Fibroblast of skin of left biceps (primary cell): ENCODE results near the gene DNAH17.
A peak's percentile ranks its signal among the peaks of the same experiment; 100 is the strongest.

Source experiments
- DNase-seq, 2 experiments: peaks; one replicate each; pipeline ENCODE4 v3.0.0-alpha.2; 2013; ENCODE audit warnings: low read depth in 2 of 2

The DNAH17 gene

GRCh38 chr17:78572239-78573205 is 4.7 kb downstream of the DNAH17 start:
- no peak for DNase-seq

DNA sequence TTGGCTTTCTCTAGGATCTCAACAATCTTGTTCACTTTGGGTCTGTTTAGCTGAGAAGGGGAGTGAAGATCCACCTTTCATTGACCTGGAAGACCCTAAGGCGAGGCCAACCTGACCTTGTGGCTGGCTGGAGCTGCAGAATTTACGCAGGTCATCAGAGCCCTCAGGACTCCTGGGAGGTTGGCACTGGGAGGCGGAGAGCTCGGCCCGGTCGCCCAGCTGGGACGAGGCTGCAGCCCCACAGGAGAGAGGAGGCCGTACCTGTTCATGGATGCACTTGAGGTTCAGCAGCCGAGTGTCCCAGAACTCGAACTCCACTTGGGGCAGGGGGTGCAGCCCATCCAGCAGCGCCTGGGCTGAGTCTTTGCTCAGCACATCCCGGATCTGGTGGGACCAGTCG is 5.9 kb downstream of the DNAH17 start:
- no peak for DNase-seq

DNA sequence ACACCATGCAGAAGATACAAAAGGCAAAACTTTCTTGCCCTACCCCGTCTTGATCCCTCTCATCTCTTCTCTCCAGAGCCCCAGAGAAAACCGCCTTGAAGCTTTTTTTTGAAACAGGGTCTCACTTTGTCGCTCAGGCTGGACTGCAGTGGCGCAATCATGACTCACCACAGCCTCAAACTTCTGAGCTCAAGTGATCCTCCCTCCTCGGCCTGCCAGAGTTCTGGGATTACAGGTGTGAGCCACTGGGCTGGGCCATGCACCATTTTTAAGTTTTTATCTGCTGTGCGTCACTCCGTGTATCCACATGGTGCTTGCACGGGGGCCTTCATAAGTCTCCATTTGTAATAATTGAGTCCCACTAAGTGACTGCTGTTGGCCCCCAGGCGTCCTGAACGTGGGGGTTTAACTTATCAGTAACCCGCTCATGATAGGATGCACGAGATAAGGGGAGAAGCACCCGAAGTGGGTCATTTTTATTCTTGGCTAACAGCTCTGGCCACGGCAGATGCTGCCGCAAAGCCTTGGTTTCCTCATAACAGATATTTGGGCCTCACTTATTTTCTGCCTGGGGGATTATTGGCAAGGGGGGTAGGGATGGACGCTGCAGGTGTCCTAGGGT is 8.6 kb downstream of the DNAH17 start:
- no peak for DNase-seq

- DNase-seq = no peak
Observed at GRCh38 chr17:78567991-78568390, 9.2 kb downstream of the DNAH17 start.

GRCh38 chr17:78566947-78567346 is 10.2 kb downstream of the DNAH17 start:
- DNase-seq = no peak

DNA sequence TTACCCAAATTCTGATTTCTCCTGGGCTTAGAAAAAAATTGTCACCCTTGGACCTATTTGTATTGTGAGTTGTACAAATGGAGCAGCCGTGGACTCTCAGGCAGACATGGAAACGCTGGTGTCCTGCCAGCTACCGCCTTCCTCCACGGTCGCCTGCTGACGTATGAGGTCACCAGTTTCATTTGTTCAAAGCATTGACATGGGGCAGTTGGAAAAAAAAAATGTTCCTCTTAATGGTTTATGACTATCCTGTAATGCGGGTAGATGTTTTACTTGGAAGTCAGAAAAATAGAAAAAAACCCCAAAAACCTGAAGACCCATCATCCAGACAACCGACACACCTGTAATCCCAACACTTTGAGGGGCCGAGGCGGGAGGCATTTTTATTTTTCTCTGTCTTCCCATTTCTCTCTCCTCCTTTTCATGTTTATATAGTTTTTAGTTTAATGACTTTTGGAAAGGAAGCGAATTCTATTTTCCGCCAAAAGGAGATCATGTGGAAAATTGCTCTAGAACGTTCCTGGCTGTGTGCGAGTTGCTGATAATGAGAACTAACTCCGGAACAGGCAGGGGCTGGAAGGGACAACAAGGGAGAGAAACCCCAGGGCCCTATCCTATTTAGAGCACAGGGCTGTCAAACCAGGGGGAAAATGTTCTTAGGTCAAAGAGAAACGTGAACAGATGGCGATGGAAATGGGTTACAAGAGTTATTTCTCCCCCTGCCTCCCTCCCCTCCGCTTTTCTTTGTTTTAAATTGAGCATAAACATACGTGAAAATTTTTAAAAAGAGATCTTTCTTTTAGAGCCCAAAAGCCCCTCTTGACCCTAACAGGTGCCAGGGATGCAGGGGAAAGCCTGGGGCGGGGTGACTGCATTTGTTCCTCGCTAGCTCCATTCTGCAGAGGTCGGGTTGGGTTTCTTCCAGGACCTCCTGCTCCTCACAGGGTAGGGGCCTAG is 13.7 kb downstream of the DNAH17 start:
- no peak for DNase-seq

DNA sequence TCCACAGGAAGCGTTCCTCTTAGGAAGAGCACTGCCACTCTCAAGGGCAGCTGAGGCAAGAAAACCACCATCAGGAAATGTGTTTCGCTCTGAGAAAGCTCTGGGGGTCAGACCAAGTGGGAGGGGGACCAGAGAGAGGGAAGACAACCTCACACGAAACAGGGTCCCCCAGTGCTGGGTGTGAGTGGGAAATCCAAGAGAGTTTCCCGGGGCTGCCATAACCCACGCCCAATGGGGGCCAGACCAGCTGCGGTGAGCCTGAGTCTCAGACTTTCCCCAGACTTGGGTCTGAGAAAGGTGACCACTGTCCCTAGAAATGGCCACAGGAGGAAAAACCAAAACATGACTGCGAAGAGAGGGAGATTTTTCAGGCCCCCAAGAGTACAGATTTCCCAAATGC is 14.5 kb downstream of the DNAH17 start:
- DNase-seq = no peak

- DNase-seq = no peak
Observed at GRCh38 chr17:78561166-78561565, 16.0 kb downstream of the DNAH17 start.

DNA sequence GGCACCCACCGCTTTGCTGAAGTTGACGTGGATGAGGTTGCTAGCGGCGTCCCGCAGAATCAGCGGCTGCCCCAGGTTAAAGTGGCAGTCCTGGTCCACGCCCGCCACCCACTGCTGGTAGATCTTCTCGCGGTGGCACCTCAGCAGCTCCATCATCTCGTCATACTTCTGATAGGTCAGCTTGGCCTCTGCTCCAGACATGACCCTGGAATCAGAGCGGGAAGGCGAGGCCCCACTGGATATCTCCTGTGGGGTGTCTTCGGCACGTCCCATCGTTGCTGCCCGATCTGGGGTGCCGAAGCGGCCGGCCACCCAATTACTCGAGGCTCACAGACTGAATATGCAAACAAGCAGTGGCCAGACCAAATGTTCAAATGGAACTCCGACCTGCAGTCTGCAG is 16.5 kb downstream of the DNAH17 start:
- no peak for DNase-seq

- no peak for DNase-seq
Observed at GRCh38 chr17:78559749-78560368, 17.3 kb downstream of the DNAH17 start.

DNA sequence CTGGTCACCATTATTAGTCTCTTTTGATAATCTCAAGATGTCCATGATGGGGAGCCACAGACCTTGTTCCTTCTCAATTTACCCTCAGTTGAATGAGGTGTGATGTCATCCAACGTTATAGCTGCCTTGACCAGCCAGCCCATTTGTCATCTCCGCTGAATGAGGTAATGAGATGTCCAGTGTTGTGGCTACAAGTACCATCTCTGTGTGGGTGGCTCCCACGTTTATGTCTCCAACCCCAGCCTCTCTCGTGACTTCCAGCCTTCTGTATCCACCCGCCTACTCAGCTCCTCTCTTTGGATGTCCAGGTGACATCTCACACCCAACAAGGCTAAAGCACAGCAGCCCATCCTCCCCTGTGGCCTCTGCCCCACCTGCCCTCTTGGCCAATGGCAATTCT is 18.2 kb downstream of the DNAH17 start:
- DNase-seq = no peak

- no peak for DNase-seq
Observed at GRCh38 chr17:78558181-78558850, 18.9 kb downstream of the DNAH17 start.

DNA sequence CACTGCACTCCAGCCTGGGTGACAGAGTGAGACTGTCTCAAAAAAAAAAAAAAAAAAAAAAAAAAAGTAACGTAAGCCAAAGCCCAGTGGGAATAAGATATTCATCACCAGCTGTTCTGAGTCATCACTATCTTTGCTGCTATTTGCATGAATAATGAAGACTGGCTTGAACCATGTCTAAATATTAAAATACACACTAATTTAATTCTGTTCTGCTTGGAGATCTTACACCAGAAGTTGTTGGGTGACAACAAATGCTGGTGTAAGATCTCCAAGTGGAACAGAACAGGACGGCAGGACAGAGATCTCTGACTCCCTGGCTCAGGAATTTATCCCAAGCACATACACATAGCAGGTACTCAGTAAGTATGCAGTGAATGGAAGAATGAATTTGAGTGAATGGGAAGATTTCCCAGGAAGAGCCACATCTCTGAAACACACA is 19.6 kb downstream of the DNAH17 start:
- peak; percentile 29 to 32 for DNase-seq

GRCh38 chr17:78556812-78557211 is 20.4 kb downstream of the DNAH17 start:
- no peak for DNase-seq

DNA sequence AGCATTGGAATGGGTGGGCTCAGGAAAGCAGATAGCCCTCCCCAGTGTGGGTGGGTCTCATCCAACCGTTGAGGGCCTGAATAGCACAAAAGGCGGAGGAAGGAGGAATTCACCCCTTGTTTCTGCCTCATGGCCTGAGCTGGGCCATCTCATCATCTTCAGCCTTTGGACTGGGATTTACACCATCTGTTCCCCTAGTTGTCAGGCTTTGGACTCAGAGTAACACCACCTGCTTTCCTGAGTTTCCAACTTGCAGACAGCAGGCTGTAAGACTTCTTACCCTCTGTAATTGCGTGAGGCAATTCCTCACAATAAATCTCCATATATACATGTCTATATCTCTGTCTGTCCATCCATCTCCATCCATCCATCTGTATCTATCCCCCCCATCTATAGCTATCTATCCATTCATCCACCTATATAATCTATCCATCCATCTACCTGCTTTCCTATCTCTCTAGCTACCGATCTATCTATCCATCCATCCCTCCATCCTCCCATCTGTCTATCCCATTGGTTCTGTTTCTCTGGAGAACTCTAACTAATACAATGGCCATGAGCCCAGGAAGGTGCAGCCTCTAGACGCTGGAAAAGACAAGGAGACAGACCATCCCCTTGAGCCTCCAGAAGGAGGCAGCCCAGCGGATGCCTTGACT is 21.3 kb downstream of the DNAH17 start:
- no peak for DNase-seq

- DNase-seq = no peak
Observed at GRCh38 chr17:78550464-78550863, 26.7 kb downstream of the DNAH17 start.

GRCh38 chr17:78548725-78549124 is 28.5 kb downstream of the DNAH17 start:
- DNase-seq = no peak

GRCh38 chr17:78547035-78547434 is 30.2 kb downstream of the DNAH17 start:
- no peak for DNase-seq

DNA sequence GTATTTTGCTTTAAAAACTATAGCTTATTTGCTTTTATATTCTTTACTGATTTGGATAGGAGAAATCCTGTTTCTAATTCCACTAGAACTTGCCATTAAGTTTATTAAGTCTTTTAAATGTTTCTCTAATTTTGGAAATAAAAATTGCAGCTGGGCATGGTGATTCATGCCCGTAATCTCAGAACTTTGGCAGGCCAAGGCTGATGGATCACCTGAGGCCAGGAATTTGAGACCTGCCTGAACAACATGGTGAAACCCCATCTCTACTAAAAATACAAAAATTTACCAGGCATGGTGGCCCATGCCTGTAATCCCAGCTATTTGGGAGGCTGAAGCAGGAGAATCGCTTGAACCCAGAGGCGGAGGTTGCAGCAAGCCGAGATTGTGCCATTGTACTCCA is 30.7 kb downstream of the DNAH17 start:
- DNase-seq = no peak
